Measurements from ENCODE around the gene CDH13.

CDH13 gene

DNA sequence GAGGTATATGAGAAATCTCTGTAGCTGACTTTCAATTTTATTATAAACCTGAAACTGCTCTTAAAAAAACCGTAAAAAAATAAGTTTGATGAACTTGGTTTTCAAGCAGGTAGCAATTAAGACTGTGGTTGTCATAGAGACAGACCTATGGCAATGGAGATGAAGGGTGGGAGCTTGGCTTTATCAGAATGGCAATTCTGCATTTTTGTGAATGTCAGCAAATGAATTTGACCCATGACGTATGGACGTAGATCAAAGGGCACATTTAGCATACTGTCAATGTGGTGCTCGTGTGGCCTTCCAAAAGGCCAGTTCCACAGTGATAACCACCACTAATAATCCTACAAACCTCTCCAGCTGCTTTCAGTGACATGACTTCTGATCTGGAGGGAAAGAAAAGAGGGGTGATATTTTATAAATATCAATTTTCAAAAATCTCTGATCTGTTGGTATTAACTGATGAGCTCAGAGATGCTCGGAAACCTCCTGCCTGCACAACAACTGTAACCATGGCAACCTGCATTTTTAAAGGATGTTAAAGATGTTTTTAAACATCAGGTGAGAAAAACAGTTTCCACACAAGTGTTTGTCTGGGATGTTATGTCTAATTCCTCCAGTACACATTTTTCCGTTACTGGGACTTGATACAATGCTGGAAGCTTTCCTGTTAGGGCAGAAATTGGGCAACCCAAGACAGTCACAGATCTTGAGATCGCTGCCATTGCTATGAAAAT is 533.7 kb downstream of the CDH13 start:
- no peak overlapping the region for H3K4me3 ChIP-seq (ENCODE audit: low read length)
- no peak for DNase-seq (ENCODE audit: low read depth)

DNA sequence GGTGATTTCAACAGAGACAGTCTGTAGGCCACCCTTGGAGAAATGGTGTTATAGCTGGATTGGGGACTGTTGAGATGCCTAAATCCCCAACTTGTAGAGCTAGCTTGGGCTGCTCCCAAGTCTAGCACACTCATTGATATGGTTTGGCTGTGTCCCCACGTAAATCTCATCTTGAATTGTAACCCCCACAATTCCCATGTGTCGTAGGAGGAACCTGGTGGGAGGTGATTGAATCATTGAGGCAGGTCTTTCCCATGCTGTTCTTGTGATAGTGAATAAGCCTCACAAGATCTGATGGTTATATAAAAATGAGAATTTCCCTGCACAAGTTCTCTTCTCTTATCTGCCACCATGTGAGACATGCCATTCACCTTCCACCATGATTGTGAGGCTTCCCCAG is 536.0 kb downstream of the CDH13 start:
- DNase-seq (ENCODE audit: low read depth), result no peak
- no peak overlapping the region for H3K4me3 ChIP-seq (ENCODE audit: low read length)
- no peak for TF ChIP-seq CTCF (conservative IDR thresholded peaks at IDR 0.05; ENCODE audit: low read length)

More for the DNA sequence above, 533.7 kb downstream of the CDH13 start:
- no peak for TF ChIP-seq CTCF (conservative IDR thresholded peaks at IDR 0.05; ENCODE audit: low read length)

- TF ChIP-seq CTCF (conservative IDR thresholded peaks at IDR 0.05; ENCODE audit: low read length), result no peak
- H3K4me3 ChIP-seq (ENCODE audit: low read length), result no peak overlapping the region
- no peak for DNase-seq (ENCODE audit: low read depth)
Measured at GRCh38 chr16:83164816-83165215, 538.0 kb downstream of the CDH13 start.

DNA sequence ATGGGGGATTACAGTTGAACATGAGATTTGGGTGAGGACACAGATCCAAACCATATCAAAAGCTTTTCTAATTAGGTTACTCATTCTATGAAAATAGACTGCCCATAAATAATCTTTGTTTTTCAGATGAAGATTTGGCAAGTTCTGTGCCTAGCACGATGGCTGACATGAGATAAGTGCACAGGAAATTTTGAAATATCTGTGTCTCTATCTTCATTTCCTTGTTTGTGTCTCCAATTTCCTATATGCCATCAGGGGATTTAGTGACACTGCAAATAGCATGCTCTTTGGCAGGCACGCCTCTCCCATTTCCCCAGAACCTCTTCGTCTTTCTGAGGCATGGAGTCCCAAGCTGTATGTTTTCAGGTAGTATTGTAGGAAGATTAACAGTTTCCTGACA is 544.6 kb downstream of the CDH13 start:
- no peak for DNase-seq (ENCODE audit: low read depth)
- no peak for TF ChIP-seq CTCF (conservative IDR thresholded peaks at IDR 0.05; ENCODE audit: low read length)
- no peak overlapping the region for H3K4me3 ChIP-seq (ENCODE audit: low read length)

DNA sequence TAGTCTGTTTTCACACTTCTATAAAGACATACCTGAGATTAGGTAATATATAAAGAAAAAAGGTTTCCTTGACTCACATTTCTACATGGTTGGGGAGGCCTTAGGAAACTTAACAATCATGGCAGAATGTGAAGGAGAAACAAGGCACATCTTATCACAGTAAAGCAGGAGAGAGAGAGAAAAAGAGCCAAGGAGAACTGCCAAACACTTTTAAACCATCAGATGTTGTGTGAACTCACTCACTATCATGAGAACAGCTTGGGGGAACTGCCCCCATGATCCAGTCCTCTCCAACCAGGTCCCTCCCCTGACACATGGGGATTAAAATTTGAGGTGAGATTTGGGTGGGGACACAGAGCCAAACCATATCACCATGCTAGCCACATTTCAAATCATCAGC is 547.9 kb downstream of the CDH13 start:
- DNase-seq (ENCODE audit: low read depth), result no peak
- no peak for TF ChIP-seq CTCF (conservative IDR thresholded peaks at IDR 0.05; ENCODE audit: low read length)
- H3K4me3 ChIP-seq (ENCODE audit: low read length), result no peak overlapping the region

- no peak for TF ChIP-seq CTCF (conservative IDR thresholded peaks at IDR 0.05; ENCODE audit: low read length)
- H3K4me3 ChIP-seq (ENCODE audit: low read length), result no peak overlapping the region
- no peak for DNase-seq (ENCODE audit: low read depth)
Measured at GRCh38 chr16:83176802-83177201, 550.0 kb downstream of the CDH13 start.

DNA sequence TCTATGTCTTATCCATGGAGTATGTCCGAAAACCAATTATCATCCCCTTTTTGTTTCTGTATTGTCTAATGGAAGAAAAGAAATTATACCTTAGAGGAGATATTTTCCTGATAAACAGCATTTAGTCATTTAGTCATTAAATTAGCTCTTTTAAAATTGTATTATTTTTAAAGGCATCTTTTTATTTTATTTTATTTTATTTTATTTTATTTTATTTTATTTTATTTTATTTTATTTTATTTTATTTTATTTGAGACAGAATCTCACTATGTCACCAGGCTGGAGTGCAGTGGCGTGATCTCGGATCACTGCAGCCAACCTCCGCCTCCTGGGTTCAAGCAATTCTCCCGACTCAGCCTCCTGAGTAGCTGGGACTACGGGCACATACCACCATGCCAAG is 559.1 kb downstream of the CDH13 start:
- TF ChIP-seq CTCF (conservative IDR thresholded peaks at IDR 0.05; ENCODE audit: low read length), result no peak
- no peak overlapping the region for H3K4me3 ChIP-seq (ENCODE audit: low read length)
- DNase-seq (ENCODE audit: low read depth), result no peak
